ENCODE data around the gene KIF2A. TPM values are rescaled to one million over a fixed set of nuclear protein-coding genes. Genes with fewer than 3 reads are reported as not detected.

Gene KIF2A
- total and polyA plus RNA-seq, 2 of the 13 experiments (the other 11 are each of a cell fraction or from before 2014, with no cell fraction given), result 8.5 to 19.2 TPM

- TF ChIP-seq USF2 (IDR thresholded peaks at IDR 0.05; ENCODE audit: low read depth, low read length) (no peak), USF2 (CRISPR knock-in tag; IDR thresholded peaks at IDR 0.05; ENCODE audit: borderline replicate concordance) (no peak), CERS6 (CRISPR knock-in tag; IDR thresholded peaks at IDR 0.05) (no peak), ZSCAN30 (CRISPR knock-in tag; IDR thresholded peaks at IDR 0.05) (no peak), ZNF687 (CRISPR knock-in tag; IDR thresholded peaks at IDR 0.05) (no peak), ZBTB49 (CRISPR knock-in tag; IDR thresholded peaks at IDR 0.05; ENCODE audit: borderline replicate concordance) (no peak), PAF1 (CRISPR knock-in tag; IDR thresholded peaks at IDR 0.05) (no peak), HNRNPH1 (optimal IDR thresholded peaks at IDR 0.05; ENCODE audit: low read depth, low read length) (no peak), ZFP36 (IDR thresholded peaks at IDR 0.05; ENCODE audit: borderline replicate concordance, low read depth, low read length, partially characterized antibody) (no peak), ZMAT5 (CRISPR knock-in tag; IDR thresholded peaks at IDR 0.05; ENCODE audit: borderline replicate concordance, low read depth) (no peak), CSRNP2 (CRISPR knock-in tag; conservative IDR thresholded peaks at IDR 0.05; ENCODE audit: low read depth) (no peak), SIX1 (CRISPR knock-in tag; IDR thresholded peaks at IDR 0.05; ENCODE audit: borderline replicate concordance) (peak; percentile 54; the same call in 1 of the 2 replicates), FOXO4 (CRISPR knock-in tag; conservative IDR thresholded peaks at IDR 0.05) (no peak), NBN (conservative IDR thresholded peaks at IDR 0.05) (no peak)
These were observed 16.5 kb downstream of the KIF2A start (continued) for GRCh38 chr5:62322484-62322883.
